Stimulated activated CD4-positive, alpha-beta T cell treated with anti-CD3 and anti-CD28 coated beads, Interleukin-4, amount 100 ng/mL, for 48 hours (primary cell): ENCODE data around the gene SAMD4A.

Experiments used
- DNase-seq, 2 donors: peaks; one replicate each; pipeline ENCODE4 v3.0.0-alpha.2; 2020; ENCODE audit warnings: low read depth in 2 of 2

SAMD4A gene

GRCh38 chr14:54566410-54567223, at the start of gene SAMD4A:
Gene SAMD4A (plus strand): TSS chr14:54567128. CDS start chr14:54567917, 789 bp downstream.
- DNase-seq = peak; percentile 32 to 53

GRCh38 chr14:54524410-54524809, 42.5 kb upstream of the SAMD4A start:
- no peak for DNase-seq

GRCh38 chr14:54528973-54529372, 38.0 kb upstream of the SAMD4A start:
- no peak for DNase-seq

GRCh38 chr14:54529811-54530210, 37.1 kb upstream of the SAMD4A start:
- no peak for DNase-seq

GRCh38 chr14:54532111-54533012, 34.6 kb upstream of the SAMD4A start:
- no peak for DNase-seq

- DNase-seq = no peak
These were observed 33.8 kb upstream of the SAMD4A start for GRCh38 chr14:54533100-54533499.

GRCh38 chr14:54535126-54535525, 31.8 kb upstream of the SAMD4A start:
- DNase-seq = no peak

- DNase-seq = no peak
These were observed 31.3 kb upstream of the SAMD4A start for GRCh38 chr14:54535646-54536045.

GRCh38 chr14:54537651-54538050, 29.3 kb upstream of the SAMD4A start:
- no peak for DNase-seq

- DNase-seq = no peak
These were observed 28.9 kb upstream of the SAMD4A start for GRCh38 chr14:54538055-54538454.

- DNase-seq = no peak
These were observed 19.3 kb upstream of the SAMD4A start for GRCh38 chr14:54547583-54547982.

- no peak for DNase-seq
These were observed 18.4 kb upstream of the SAMD4A start for GRCh38 chr14:54548491-54548890.

- DNase-seq = no peak
These were observed 17.1 kb upstream of the SAMD4A start for GRCh38 chr14:54549862-54550261.

GRCh38 chr14:54550514-54550913, 16.4 kb upstream of the SAMD4A start:
- DNase-seq = no peak

GRCh38 chr14:54554401-54554800, 12.5 kb upstream of the SAMD4A start:
- DNase-seq = no peak

- DNase-seq = no peak
These were observed 11.3 kb upstream of the SAMD4A start for GRCh38 chr14:54555651-54556050.

GRCh38 chr14:54556535-54556934, 10.4 kb upstream of the SAMD4A start:
- no peak for DNase-seq

GRCh38 chr14:54562334-54562733, 4.6 kb upstream of the SAMD4A start:
- no peak for DNase-seq

GRCh38 chr14:54564071-54564867, 2.7 kb upstream of the SAMD4A start:
- DNase-seq = no peak

GRCh38 chr14:54564868-54565784, 1.8 kb upstream of the SAMD4A start:
- peak; percentile 40 to 50 for DNase-seq
